EL (cell line): ENCODE data around the gene HELZ.

Experiments used
- DNase-seq: peaks from one replicate; pipeline ENCODE4 v3.0.0-alpha.2; 2016

The HELZ gene

GRCh38 chr17:67068999-67069398 lies 176.0 kb downstream of the HELZ start:
- DNase-seq: no peak

GRCh38 chr17:67067571-67068482 lies 177.2 kb downstream of the HELZ start:
- DNase-seq: no peak

- DNase-seq: no peak
Observed at GRCh38 chr17:67066717-67067116, 178.3 kb downstream of the HELZ start.

GRCh38 chr17:67063141-67063540 lies 181.9 kb downstream of the HELZ start:
- DNase-seq: peak; percentile 17

- DNase-seq: no peak
Observed at GRCh38 chr17:67059372-67059771, 185.6 kb downstream of the HELZ start.

GRCh38 chr17:67058036-67058435 lies 187.0 kb downstream of the HELZ start:
- no peak for DNase-seq

- no peak for DNase-seq
Observed at GRCh38 chr17:67056746-67057490, 188.1 kb downstream of the HELZ start.

GRCh38 chr17:67055811-67056745 lies 188.9 kb downstream of the HELZ start:
- DNase-seq: no peak

GRCh38 chr17:67055041-67055443 lies 190.0 kb downstream of the HELZ start:
- DNase-seq: no peak

GRCh38 chr17:67054608-67055007 lies 190.4 kb downstream of the HELZ start:
- no peak for DNase-seq

- DNase-seq: no peak
Observed at GRCh38 chr17:67054011-67054591, 190.9 kb downstream of the HELZ start.

- DNase-seq: no peak
Observed at GRCh38 chr17:67053438-67054000, 191.5 kb downstream of the HELZ start.

GRCh38 chr17:67052720-67053437 lies 192.1 kb downstream of the HELZ start:
- DNase-seq: no peak

- DNase-seq: no peak
Observed at GRCh38 chr17:67051837-67052236, 193.2 kb downstream of the HELZ start.

GRCh38 chr17:67051155-67051538 lies 193.8 kb downstream of the HELZ start:
- no peak for DNase-seq

- no peak for DNase-seq
Observed at GRCh38 chr17:67050471-67051154, 194.4 kb downstream of the HELZ start.

GRCh38 chr17:67050066-67050465 lies 194.9 kb downstream of the HELZ start:
- no peak for DNase-seq

GRCh38 chr17:67049025-67049739 lies 195.8 kb downstream of the HELZ start:
- no peak for DNase-seq

GRCh38 chr17:67047382-67047781 lies 197.6 kb downstream of the HELZ start:
- no peak for DNase-seq

GRCh38 chr17:67046398-67046797 lies 198.6 kb downstream of the HELZ start:
- no peak for DNase-seq
